ENCODE data around the gene RIBC2.

Gene RIBC2

GRCh38 chr22:45425531-45426265, 12.2 kb downstream of the RIBC2 start:
- no peak overlapping the region for H3K27ac ChIP-seq
- no peak for TF ChIP-seq ZFX (IDR thresholded peaks at IDR 0.05)
- TF ChIP-seq, protein P1, sequence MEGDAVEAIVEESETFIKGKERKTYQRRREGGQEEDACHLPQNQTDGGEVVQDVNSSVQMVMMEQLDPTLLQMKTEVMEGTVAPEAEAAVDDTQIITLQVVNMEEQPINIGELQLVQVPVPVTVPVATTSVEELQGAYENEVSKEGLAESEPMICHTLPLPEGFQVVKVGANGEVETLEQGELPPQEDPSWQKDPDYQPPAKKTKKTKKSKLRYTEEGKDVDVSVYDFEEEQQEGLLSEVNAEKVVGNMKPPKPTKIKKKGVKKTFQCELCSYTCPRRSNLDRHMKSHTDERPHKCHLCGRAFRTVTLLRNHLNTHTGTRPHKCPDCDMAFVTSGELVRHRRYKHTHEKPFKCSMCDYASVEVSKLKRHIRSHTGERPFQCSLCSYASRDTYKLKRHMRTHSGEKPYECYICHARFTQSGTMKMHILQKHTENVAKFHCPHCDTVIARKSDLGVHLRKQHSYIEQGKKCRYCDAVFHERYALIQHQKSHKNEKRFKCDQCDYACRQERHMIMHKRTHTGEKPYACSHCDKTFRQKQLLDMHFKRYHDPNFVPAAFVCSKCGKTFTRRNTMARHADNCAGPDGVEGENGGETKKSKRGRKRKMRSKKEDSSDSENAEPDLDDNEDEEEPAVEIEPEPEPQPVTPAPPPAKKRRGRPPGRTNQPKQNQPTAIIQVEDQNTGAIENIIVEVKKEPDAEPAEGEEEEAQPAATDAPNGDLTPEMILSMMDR (conservative IDR thresholded peaks at IDR 0.05): no peak

DNA sequence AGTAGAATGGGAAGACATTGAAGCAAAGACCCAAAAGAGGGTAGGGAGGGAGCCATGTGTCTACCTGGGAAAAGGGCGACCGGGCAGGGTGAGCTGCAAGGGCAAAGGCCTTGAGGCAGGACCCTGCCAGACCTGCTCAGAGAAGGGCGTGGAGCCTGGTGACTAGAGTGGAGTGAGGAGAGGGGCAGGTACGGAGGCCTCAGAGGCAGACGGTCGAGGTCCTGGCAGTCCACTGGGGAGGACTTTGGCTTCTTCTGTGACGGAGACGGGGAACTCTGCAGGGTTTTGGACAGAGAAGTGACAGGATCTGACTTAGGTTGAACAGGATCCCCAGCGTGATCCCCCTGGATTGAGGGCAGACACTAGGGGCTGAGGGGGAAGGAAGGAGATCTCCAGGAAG, 12.9 kb downstream of the RIBC2 start:
- TF ChIP-seq ZFX (IDR thresholded peaks at IDR 0.05): no peak
- TF ChIP-seq, protein P1 (conservative IDR thresholded peaks at IDR 0.05): no peak
- H3K27ac ChIP-seq: no peak overlapping the region

GRCh38 chr22:45427114-45427513, 13.6 kb downstream of the RIBC2 start:
- H3K27ac ChIP-seq: no peak overlapping the region
- TF ChIP-seq ZFX (IDR thresholded peaks at IDR 0.05): no peak
- TF ChIP-seq, protein P1 (conservative IDR thresholded peaks at IDR 0.05): no peak

GRCh38 chr22:45428391-45429385, 15.2 kb downstream of the RIBC2 start:
- TF ChIP-seq ZFX (IDR thresholded peaks at IDR 0.05): no peak
- TF ChIP-seq, protein P1 (conservative IDR thresholded peaks at IDR 0.05): no peak
- no peak overlapping the region for H3K27ac ChIP-seq

- no peak overlapping the region for H3K27ac ChIP-seq
- TF ChIP-seq, protein P1 (conservative IDR thresholded peaks at IDR 0.05): no peak
- no peak for TF ChIP-seq ZFX (IDR thresholded peaks at IDR 0.05)
Measured at GRCh38 chr22:45429424-45429823, 15.9 kb downstream of the RIBC2 start.

- no peak for TF ChIP-seq ZFX (IDR thresholded peaks at IDR 0.05)
- TF ChIP-seq, protein P1 (conservative IDR thresholded peaks at IDR 0.05): no peak
Measured at GRCh38 chr22:45429981-45430775, 16.7 kb downstream of the RIBC2 start.

More at GRCh38 chr22:45429981-45430775, 16.7 kb downstream of the RIBC2 start:
- no peak overlapping the region for H3K27ac ChIP-seq

Data from C4-2B (cell line).